NCI-H82 treated with DMSO at 0.1 percent for 48 hours (cell line): ENCODE results near the gene FOXP4.

Experiments
- DNase-seq: peaks from one replicate; lab custom pipeline; 2025; ENCODE audit not compliant: unreplicated experiment; lab: John Stamatoyannopoulos, UW

FOXP4 gene

GRCh38 chr6:41546866-41547798, 951 bp downstream of the FOXP4 start:
- no peak for DNase-seq

- no peak for DNase-seq
These were observed 1.6 kb downstream of the FOXP4 start for GRCh38 chr6:41547799-41548097.

GRCh38 chr6:41548098-41548840, 2.1 kb downstream of the FOXP4 start:
- DNase-seq = no peak

GRCh38 chr6:41548841-41549642, 2.9 kb downstream of the FOXP4 start:
- no peak for DNase-seq

- no peak for DNase-seq
These were observed 3.5 kb downstream of the FOXP4 start for GRCh38 chr6:41549673-41550072.

GRCh38 chr6:41551086-41551700, 5.0 kb downstream of the FOXP4 start:
- no peak for DNase-seq

GRCh38 chr6:41551857-41552256, 5.7 kb downstream of the FOXP4 start:
- no peak for DNase-seq

- no peak for DNase-seq
These were observed 6.5 kb downstream of the FOXP4 start for GRCh38 chr6:41552723-41553122.

- no peak for DNase-seq
These were observed 7.3 kb downstream of the FOXP4 start for GRCh38 chr6:41553405-41553999.

GRCh38 chr6:41555326-41556300, 9.4 kb downstream of the FOXP4 start:
- DNase-seq = no peak

GRCh38 chr6:41557335-41557734, 11.2 kb downstream of the FOXP4 start:
- no peak for DNase-seq

GRCh38 chr6:41558033-41558807, 12.0 kb downstream of the FOXP4 start:
- no peak for DNase-seq

GRCh38 chr6:41559655-41560427, 13.7 kb downstream of the FOXP4 start:
- no peak for DNase-seq

- no peak for DNase-seq
These were observed 14.4 kb downstream of the FOXP4 start for GRCh38 chr6:41560431-41561192.

GRCh38 chr6:41561416-41561815, 15.2 kb downstream of the FOXP4 start:
- DNase-seq = no peak

- no peak for DNase-seq
These were observed 16.0 kb downstream of the FOXP4 start for GRCh38 chr6:41561931-41562911.
